Activated T-cell treated with anti-CD3 and anti-CD28 coated beads for 48 hours (primary cell): ENCODE data around the gene DUS1L.

Experiments
- DNase-seq: peaks from one replicate; pipeline ENCODE4 v3.0.0-alpha.2; 2020; ENCODE audit warnings: low read depth

Gene DUS1L

GRCh38 chr17:82100502-82101298, 35.1 kb upstream of the DUS1L start:
- no peak for DNase-seq

GRCh38 chr17:82098939-82099763, 33.5 kb upstream of the DUS1L start:
- DNase-seq, result peak; percentile 22

- DNase-seq, result peak; percentile 97
Observed at GRCh38 chr17:82098169-82098938, 32.8 kb upstream of the DUS1L start, which contains the start of gene FASN. Gene FASN, minus strand, starts transcription at chr17:82098236. Its CDS starts 1,791 bp downstream, at chr17:82096445.

- DNase-seq, result no peak
Observed at GRCh38 chr17:82097919-82098168, 32.2 kb upstream of the DUS1L start.

- DNase-seq, result peak; percentile 25
Observed at GRCh38 chr17:82097184-82097918, 31.7 kb upstream of the DUS1L start.

GRCh38 chr17:82096709-82097183, 31.1 kb upstream of the DUS1L start:
- DNase-seq, result no peak

GRCh38 chr17:82095777-82096708, 30.4 kb upstream of the DUS1L start:
- DNase-seq, result no peak

GRCh38 chr17:82094931-82095776, 29.6 kb upstream of the DUS1L start:
- DNase-seq, result no peak

- no peak for DNase-seq
Observed at GRCh38 chr17:82092995-82093751, 27.6 kb upstream of the DUS1L start.

- no peak for DNase-seq
Observed at GRCh38 chr17:82092628-82092994, 27.0 kb upstream of the DUS1L start.

- no peak for DNase-seq
Observed at GRCh38 chr17:82092094-82092586, 26.5 kb upstream of the DUS1L start.

GRCh38 chr17:82091264-82092066, 25.9 kb upstream of the DUS1L start:
- no peak for DNase-seq

GRCh38 chr17:82090549-82091263, 25.1 kb upstream of the DUS1L start:
- no peak for DNase-seq

- DNase-seq, result no peak
Observed at GRCh38 chr17:82089723-82090548, 24.3 kb upstream of the DUS1L start.

- no peak for DNase-seq
Observed at GRCh38 chr17:82088838-82089722, 23.5 kb upstream of the DUS1L start.
